Stimulated activated CD4-positive, alpha-beta T cell treated with anti-CD3 and anti-CD28 coated beads, Interleukin-4, amount 100 ng/mL, for 24 hours (primary cell): ENCODE results near the gene SRXN1.
A peak's percentile ranks its signal among the peaks of the same experiment; 100 is the strongest.

Source experiments
- DNase-seq: peaks from one replicate; pipeline ENCODE4 v3.0.0-alpha.2; 2020

The SRXN1 gene

GRCh38 chr20:675033-675452 is 22.0 kb upstream of the SRXN1 start:
- no peak for DNase-seq

- DNase-seq = no peak
These were observed 20.6 kb upstream of the SRXN1 start for GRCh38 chr20:673603-674001.

GRCh38 chr20:672963-673602 is 20.1 kb upstream of the SRXN1 start:
- no peak for DNase-seq

DNA sequence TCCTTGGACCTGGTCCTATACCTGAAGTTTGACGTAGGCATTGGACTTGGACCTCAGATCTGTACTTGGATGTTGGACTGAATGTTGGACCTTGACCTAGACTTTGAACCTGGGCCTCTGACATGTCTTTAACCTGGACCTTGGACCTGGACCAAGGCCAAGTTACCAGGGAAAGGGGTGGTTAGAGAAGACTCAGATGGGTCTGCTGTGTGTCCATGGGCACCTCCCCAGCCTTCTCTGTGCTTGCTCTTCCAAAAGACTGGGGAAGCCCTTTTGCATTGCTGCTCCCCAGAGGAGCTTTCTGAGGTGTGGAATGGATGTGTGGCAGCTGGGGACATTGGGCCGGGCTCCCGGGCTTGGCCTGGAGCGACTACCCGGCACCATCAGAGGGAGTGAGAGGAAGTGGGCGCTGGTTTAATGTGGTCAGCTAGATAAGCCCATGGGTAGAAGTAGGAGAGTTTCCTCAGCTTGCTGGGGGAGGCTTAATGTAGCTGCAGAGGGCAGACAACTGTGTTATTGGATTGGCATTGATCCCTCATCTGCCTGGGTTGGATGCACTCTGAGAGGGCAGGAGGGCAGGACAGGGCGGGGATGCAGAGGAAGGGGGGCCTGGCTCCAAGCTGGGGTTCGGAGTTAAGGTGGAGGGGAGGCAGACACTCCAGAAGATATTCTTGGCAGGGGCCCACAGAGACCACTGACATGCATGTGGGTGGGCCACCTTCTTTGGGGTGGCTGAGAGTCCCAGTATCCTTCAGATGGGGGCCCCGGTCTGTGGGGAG is 18.4 kb upstream of the SRXN1 start:
- DNase-seq = no peak

DNA sequence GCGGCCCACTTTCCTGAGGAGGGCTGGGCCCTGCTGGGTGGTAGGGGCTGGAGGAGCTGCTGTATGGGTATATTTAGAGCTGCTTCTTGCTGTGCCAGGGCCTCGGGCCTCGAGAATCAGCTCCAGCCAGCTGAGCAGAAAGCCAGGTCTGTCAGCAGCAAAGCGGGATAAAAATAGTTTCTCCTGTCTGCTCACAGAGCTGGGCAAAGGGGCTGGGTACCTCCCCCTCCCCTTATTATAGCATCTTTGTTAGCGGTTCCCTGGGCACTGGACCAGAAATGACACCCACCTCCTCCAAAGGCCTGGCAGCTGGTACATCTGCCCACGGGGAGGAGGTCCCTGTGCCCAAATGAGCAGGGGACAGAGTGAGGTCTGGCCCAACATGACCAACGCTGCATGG is 16.6 kb upstream of the SRXN1 start:
- DNase-seq = no peak

DNA sequence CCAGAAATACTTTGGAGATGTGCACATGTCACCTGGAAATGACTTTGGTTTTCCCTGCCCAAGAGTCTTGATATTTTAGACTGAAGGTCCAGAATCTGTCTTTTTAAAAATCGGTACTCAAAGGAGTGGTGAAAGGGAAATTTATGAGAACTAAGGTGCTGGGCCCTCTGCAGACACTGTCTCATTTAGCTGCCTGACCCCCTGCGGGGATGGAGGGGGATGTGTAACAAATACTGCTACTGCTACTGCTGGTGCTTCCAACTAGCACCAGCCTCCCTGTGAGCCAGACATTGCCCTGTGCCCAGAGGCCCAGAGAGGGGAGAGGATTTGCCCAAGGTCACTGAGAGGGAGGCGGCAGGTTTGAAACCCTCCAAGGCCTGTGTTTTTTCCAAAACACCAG is 15.6 kb upstream of the SRXN1 start:
- no peak for DNase-seq

DNA sequence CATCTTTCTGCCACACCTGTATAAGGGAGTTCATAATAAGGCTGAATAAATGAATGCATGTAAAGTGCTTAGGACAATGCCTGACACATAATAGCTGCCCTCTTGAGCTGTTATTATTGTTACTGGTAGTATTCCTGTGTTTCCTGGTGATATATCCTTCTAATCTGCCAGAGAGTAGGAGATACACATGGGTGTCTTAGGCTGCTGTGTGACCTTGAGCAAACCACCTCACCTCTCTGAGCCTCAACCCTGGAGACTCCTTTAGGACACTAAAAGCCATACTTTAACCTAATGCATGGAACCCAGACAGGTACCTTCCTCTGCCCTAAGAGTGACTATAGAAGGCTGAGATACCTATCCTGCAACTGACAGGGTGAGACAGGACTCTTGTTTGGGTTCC is 15.1 kb upstream of the SRXN1 start:
- DNase-seq = no peak

DNA sequence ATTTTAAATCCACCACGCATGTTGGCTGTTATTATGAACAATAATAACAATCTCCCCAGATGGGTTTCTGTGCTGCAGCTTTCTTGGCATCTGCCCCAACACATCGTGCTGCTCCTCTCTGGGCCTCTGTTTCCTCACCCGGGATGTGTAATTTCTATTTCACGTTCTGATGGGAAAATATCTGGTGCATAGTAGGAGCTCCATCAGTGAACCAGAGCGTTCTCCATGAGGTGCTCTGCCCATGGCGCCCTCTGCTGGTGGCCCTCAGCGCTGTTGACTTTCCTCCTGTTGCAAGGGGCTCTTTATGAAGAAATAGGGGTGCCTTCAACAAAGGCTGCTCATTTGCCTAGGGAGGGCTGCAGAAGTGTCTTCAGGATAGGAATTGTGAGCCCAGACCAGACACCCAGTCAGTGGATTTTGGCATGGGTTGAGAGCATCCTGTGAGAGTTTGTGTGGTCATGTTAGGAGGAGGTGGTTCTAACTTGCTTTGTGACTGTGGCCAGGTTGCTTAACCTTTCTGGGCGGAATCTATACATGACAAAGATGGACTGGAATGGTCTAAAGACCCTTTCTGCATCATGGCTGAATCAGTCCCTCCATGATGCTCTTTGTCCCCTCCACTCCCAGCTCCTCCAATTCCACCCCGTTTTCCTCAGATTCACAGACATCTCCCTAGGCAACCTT is 14.5 kb upstream of the SRXN1 start:
- peak; percentile 62 for DNase-seq

- DNase-seq = no peak
These were observed 13.9 kb upstream of the SRXN1 start for GRCh38 chr20:666877-667276.

GRCh38 chr20:665276-665675 is 12.3 kb upstream of the SRXN1 start:
- DNase-seq = no peak

DNA sequence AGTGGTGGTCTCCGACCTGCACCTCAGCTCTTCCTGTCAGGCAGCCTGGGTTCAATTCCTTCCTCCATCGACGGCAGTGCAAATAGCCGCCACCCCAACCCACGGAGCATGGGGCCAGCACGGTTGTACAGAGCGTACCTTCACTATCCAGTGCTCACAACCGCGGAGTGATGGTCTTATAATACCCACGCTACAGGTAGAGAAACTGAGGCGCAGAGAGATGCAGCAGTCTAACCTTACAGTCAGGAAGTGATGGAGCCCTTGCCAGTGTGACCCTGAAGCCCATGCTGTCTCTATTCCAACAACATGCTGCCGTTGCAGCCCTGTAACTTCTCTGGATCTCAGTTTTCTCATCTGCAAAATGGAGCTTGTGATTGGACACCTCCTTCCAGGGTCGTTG is 11.6 kb upstream of the SRXN1 start:
- DNase-seq = no peak

GRCh38 chr20:664151-664550 is 11.2 kb upstream of the SRXN1 start:
- DNase-seq = no peak

DNA sequence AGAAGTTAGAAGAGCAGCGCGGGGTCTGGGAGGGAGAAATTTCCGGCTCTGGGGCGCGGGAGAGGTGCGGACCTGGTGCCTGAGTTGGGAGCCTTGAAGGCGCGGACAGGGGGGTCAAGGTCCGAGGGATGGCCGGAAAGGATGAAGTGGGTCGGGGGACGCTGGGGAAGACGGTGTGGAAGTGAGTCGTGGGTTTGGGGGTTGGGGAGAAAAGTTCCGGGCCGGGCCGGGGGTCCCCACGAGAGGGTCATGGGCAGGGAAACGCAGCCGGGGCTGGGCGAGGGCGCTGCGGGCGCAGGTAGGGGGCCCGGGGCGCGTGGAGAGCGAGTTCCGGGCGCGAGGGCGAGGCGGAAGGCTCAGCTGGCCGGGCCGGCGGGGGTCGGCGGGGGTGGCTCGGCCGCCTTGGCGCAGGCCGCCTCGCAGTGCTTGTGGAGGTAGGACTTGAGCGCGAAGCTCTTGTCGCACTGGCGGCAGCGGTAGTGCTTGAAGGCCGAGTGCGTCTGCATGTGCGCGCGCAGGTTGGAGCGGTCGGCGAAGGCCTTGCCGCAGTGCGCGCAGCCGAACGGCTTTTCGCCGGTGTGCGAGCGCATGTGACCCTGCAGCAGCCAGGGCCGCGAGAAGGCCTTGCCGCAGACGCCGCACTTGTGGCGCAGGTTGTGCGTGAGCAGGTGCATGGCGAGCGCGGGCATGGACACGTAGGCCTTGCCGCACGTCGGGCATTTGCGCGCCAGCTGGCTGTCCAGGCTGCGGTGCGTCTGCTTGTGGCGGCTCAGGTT is 10.5 kb upstream of the SRXN1 start:
- no peak for DNase-seq

GRCh38 chr20:662277-663192 is 9.5 kb upstream of the SRXN1 start:
- no peak for DNase-seq

GRCh38 chr20:661474-662270 is 8.7 kb upstream of the SRXN1 start:
- no peak for DNase-seq

DNA sequence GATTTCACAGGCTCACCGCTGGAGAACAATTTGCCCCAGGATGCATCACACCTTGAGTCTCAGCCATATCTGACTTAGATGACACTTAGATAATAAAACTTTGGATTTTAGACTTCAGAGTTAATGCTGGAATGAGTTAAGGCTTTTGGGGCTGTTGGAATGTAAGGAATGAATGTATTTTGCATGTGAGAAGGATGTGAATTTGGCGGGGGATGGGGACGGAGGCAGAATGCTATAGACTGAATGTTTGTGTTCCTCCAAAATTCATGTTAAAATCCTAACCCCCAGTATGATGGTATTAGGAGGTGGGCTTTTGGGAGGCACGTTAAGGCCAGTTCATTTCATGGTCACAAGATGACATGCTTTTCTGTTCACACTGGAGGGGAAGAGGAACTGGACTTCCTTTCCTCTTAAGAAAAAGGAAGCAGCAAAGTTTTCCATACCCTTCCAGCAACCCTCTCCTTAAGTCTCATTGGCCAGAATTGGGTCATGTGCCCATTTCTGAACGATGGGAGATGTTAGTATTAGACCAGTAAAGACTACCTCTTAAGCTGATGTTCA is 5.8 kb upstream of the SRXN1 start:
- DNase-seq = no peak

DNA sequence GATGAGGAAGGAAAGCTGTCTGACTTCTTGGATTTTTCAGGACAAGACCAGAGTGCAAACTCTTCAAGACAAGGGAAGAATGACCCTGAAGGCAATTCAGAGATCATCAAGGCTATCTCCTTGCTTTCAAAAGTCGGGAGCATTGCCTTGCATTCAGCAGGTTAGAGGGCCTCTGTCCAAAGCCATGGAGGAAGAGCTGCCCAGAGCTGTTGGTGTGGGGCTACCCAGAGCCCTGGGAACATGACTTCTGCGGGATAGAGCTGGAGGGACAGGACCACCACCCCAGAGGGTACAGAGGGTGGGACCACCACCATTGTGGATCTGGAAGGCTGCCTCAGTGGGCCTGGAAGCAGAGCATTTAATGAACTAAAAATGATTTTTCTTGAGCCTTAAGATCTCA is 5.2 kb upstream of the SRXN1 start:
- no peak for DNase-seq

- DNase-seq = no peak
These were observed 3.0 kb upstream of the SRXN1 start for GRCh38 chr20:655726-656624.

DNA sequence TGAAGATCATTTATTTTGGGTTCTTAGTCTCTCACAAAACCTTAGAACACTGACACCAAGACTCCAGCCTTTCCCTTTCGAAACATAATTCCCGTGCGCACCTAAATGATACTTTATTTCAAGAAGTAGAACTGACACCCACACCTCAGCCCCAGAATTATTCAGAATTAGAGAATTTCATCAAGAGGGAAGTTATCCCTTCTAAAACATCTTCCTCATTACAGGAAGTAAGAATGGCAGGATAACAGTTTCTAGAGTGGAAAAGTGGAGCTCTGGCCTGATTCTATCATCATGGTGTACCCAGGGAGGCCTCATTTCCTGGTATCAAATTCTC is 1.4 kb upstream of the SRXN1 start:
- DNase-seq = no peak
